Measurements from ENCODE around the gene RFT1. TPM values are rescaled to one million over a fixed set of nuclear protein-coding genes. Genes with fewer than 3 reads are reported as not detected.
"Not testable (repeated sequence)": the region's sequence is repeated elsewhere in the genome, so short reads cannot be mapped to it uniquely, and the experiment has no call there.

The RFT1 gene
- total and polyA plus RNA-seq, 2 donors (not counting 1 experiment from before 2014, with no cell fraction given), result 9.7 to 20.5 TPM

- Histone ChIP-seq H3K4me1 (ENCODE audit: control insufficient read depth, extremely low read depth, insufficient read depth, low read length) (no peaks in the 10 kb centered on the region), H3K4me2 (ENCODE audit: extremely low read depth, insufficient read depth, low read length) (no peak overlapping the region), H3K4me3 (replicated peaks in 1 of 4; ENCODE audit: control extremely low read depth in 1 of 4, insufficient read depth in 1 of 4, low read depth in 3 of 4, low read length in 4 of 4) (no peak overlapping the region), H3K9me3 (ENCODE audit: control insufficient read depth, insufficient read depth, low read depth, low read length) (no peaks in the 10 kb centered on the region), H3K79me2 (ENCODE audit: control insufficient read depth, insufficient read depth, low read length) (no peaks in the 10 kb centered on the region), H3K36me3 (ENCODE audit: control insufficient read depth, insufficient read depth, low read length) (no peaks in the 10 kb centered on the region), H3K27ac (ENCODE audit: insufficient read depth, low read length) (no peak overlapping the region), H3K27me3 (ENCODE audit: control insufficient read depth, insufficient read depth, low read length) (peaks cover 6% of the 10 kb centered on the region), H3K9ac (ENCODE audit: insufficient read depth, low read length) (no peak overlapping the region), H2AFZ (ENCODE audit: low read length) (no peak overlapping the region), H4K20me1 (ENCODE audit: control insufficient read depth, extremely low read depth, insufficient read depth, low read length) (no peaks in the 10 kb centered on the region)
- TF ChIP-seq CTCF (conservative IDR thresholded peaks at IDR 0.05 in 1 of 2, IDR thresholded peaks at IDR 0.05 in 1 of 2; ENCODE audit: low read depth in 1 of 2, low read length in 2 of 2), result no peak
- no peak for TF ChIP-seq EZH2 (IDR thresholded peaks at IDR 0.05; ENCODE audit: low read length, missing control alignments)
- no peak for DNase-seq (ENCODE audit: low read depth in 2 of 2)
Measured at GRCh38 chr3:53062905-53063304, 67.3 kb downstream of the RFT1 start.

GRCh38 chr3:53056442-53056841 lies 73.8 kb downstream of the RFT1 start:
- peak in 1 of 2 donors; percentile 7 for DNase-seq (ENCODE audit: low read depth in 2 of 2)
- TF ChIP-seq CTCF (conservative IDR thresholded peaks at IDR 0.05 in 1 of 2, IDR thresholded peaks at IDR 0.05 in 1 of 2; ENCODE audit: low read depth in 1 of 2, low read length in 2 of 2) (peak in 1 of 2 donors; percentile 30), EZH2 (IDR thresholded peaks at IDR 0.05; ENCODE audit: low read length, missing control alignments) (no peak)

GRCh38 chr3:53054233-53054632 lies 76.0 kb downstream of the RFT1 start:
- H3K36me3 ChIP-seq (ENCODE audit: control insufficient read depth, insufficient read depth, low read length); H3K27me3 ChIP-seq (ENCODE audit: control insufficient read depth, insufficient read depth, low read length); H4K20me1 ChIP-seq (ENCODE audit: control insufficient read depth, extremely low read depth, insufficient read depth, low read length); H3K27ac ChIP-seq (ENCODE audit: insufficient read depth, low read length); H3K9me3 ChIP-seq (ENCODE audit: control insufficient read depth, insufficient read depth, low read depth, low read length); H3K4me2 ChIP-seq (ENCODE audit: extremely low read depth, insufficient read depth, low read length); H3K4me3 ChIP-seq (replicated peaks in 1 of 4; ENCODE audit: control extremely low read depth in 1 of 4, insufficient read depth in 1 of 4, low read depth in 3 of 4, low read length in 4 of 4); H2AFZ ChIP-seq (ENCODE audit: low read length); DNase-seq (ENCODE audit: low read depth in 2 of 2); H3K79me2 ChIP-seq (ENCODE audit: control insufficient read depth, insufficient read depth, low read length); H3K9ac ChIP-seq (ENCODE audit: insufficient read depth, low read length); H3K4me1 ChIP-seq (ENCODE audit: control insufficient read depth, extremely low read depth, insufficient read depth, low read length): not testable (repeated sequence)

More at GRCh38 chr3:53056442-53056841, 73.8 kb downstream of the RFT1 start:
- Histone ChIP-seq H3K9me3 (ENCODE audit: control insufficient read depth, insufficient read depth, low read depth, low read length) (no peaks in the 10 kb centered on the region), H3K79me2 (ENCODE audit: control insufficient read depth, insufficient read depth, low read length) (no peaks in the 10 kb centered on the region), H4K20me1 (ENCODE audit: control insufficient read depth, extremely low read depth, insufficient read depth, low read length) (no peaks in the 10 kb centered on the region), H3K27ac (ENCODE audit: insufficient read depth, low read length) (no peak overlapping the region), H3K4me2 (ENCODE audit: extremely low read depth, insufficient read depth, low read length) (no peak overlapping the region), H2AFZ (ENCODE audit: low read length) (no peak overlapping the region), H3K27me3 (ENCODE audit: control insufficient read depth, insufficient read depth, low read length) (peaks cover 2% of the 10 kb centered on the region), H3K4me3 (replicated peaks in 1 of 4; ENCODE audit: control extremely low read depth in 1 of 4, insufficient read depth in 1 of 4, low read depth in 3 of 4, low read length in 4 of 4) (no peak overlapping the region), H3K36me3 (ENCODE audit: control insufficient read depth, insufficient read depth, low read length) (no peaks in the 10 kb centered on the region), H3K4me1 (ENCODE audit: control insufficient read depth, extremely low read depth, insufficient read depth, low read length) (no peaks in the 10 kb centered on the region), H3K9ac (ENCODE audit: insufficient read depth, low read length) (no peak overlapping the region)

Measured in fibroblast of lung (primary cell).